Glomerular visceral epithelial cell (primary cell): ENCODE results near the gene GABBR2.
"Not testable (repeated sequence)": the region's sequence is repeated elsewhere in the genome, so short reads cannot be mapped to it uniquely, and the experiment has no call there.

Source experiments
- DNase-seq: peaks from one replicate; pipeline ENCODE4 v3.0.0-alpha.2; 2016; ENCODE audit errors: extremely low spot score

The GABBR2 gene

DNA sequence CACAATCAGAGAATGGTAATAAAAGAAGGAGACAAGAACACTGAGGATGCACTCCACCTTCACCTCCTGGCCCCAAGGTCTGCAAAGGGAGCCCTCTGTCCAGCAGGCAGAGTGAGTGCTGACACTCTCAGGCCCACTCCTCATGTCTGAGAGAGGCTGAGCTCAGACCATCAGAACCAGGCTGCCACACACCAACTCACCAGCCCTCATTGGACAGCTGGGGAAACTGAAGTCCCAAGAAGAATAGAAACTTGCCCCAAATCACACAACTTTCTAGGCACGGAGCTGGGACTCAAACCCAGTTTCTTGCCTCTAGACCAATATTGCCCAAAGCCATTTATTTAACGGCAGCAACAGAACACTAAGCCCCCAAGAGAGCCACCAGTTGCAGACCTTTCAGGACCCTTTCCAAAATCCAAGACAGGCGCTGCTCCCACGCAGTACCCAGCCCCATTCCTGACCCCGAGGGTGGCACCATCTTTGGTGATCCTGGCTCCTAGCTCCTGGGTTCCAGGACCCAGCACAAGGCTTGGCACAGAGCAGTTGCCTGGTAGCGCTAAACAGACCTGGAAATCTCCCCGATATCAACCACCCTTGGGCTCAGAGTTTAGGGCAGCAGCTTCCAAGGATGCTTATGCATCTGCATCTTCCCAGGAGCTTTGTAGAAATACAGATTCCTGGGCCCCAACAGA is 192.4 kb downstream of the GABBR2 start:
- no peak for DNase-seq

DNA sequence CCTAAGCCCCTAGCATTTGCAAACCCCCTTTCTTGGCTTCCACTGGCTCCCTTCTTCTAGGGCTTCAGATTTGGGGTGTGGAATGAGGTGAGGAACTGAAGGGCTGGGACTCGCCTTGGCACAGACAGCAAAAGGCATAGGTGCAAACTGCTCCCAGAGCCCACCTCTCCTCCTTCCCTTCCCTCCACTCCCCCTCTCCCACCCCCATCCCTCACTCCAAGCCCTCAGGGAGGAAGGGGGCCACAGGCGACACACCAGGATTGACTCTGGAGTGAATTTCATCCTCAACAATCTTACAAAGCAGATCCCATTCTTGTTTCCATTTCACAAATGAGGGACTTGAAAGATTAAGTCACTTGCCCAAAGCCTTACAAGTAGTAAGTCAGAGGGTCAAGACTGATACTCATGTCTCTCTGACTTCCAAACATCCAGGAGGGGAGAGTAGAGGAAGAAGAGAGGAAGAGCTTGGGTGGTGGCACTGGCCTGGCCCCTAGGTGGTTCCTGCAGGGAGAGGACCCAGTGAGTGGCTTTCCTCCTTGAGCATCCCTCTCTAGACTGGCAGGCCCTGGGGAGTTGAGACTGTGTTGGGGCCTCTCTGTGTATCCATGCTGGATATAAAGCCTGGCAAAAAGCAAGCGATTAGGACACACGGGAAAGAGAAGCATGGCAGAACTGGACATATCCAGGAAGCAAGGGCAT is 193.1 kb downstream of the GABBR2 start:
- DNase-seq, result no peak

GRCh38 chr9:98514841-98515240 is 193.9 kb downstream of the GABBR2 start:
- no peak for DNase-seq

- not testable (repeated sequence) for DNase-seq
Measured at GRCh38 chr9:98508217-98508919, 200.4 kb downstream of the GABBR2 start.

DNA sequence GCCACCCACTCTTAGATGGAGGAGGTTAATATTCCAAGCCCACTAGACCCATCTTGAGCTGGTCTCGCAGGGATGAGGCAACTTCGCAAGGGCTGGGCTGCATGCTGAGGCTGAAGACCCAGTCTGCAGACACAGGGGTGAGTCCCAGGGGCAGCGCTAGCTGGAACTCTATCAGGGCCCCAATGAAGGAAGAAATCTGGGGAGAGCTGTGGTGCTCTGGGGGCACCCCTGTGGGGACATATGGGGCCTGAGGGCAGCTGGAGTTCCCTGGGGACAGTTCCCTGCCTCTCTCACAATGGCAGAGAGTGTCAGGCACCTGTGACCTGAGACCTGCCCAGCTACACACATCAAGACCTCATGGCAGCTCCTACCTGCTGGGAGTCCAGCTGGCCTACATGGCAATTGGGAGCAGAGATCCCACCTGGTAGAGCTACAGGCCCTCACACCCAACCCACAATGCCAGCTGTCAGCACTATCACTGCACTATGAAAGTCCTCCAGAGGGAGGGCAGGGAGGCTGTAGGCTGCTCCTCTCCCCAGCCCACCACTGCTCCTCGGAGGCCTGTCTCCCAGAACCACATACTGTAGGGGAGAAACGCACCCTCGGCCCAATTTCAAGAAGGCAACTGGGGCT is 202.2 kb downstream of the GABBR2 start:
- DNase-seq, result no peak

- DNase-seq, result no peak
Measured at GRCh38 chr9:98504298-98505282, 204.1 kb downstream of the GABBR2 start.

- DNase-seq, result no peak
Measured at GRCh38 chr9:98503867-98504266, 204.9 kb downstream of the GABBR2 start.

- DNase-seq, result peak; percentile 28
Measured at GRCh38 chr9:98502976-98503325, 205.8 kb downstream of the GABBR2 start.

- no peak for DNase-seq
Measured at GRCh38 chr9:98502311-98502975, 206.3 kb downstream of the GABBR2 start.

- DNase-seq, result no peak
Measured at GRCh38 chr9:98501819-98502218, 206.9 kb downstream of the GABBR2 start.

GRCh38 chr9:98501259-98501658 is 207.5 kb downstream of the GABBR2 start:
- not testable (repeated sequence) for DNase-seq

DNA sequence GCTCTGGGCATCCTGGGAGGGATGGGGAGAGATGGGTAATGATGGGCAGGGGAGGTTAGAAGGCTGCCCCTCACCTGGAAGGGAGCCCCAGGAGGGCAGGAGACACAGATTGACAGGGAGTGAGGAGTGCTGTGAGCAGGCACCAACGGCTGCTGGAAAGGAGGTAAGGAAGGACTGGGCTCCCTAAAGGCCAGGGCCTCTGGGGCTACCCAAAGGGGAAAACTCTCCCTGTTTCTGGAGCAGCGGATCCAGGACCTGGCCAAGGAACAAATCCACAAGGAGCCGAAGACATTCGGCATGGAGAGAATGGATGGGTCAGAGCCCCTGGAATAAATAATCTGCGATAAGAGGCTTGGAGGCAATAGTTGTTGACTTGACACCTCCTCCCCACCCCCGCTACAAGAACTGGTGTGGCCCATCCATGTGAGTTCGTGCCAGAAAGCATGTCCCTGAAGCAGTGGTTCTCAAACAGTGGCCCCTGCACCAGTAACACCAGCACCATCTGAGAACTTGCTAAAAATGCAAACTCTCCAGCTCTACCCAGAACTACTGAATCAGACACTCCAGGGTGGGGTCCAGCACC is 208.3 kb downstream of the GABBR2 start:
- DNase-seq, result no peak

- DNase-seq, result no peak
Measured at GRCh38 chr9:98495530-98495929, 213.2 kb downstream of the GABBR2 start.

GRCh38 chr9:98494852-98495251 is 213.9 kb downstream of the GABBR2 start:
- no peak for DNase-seq

DNA sequence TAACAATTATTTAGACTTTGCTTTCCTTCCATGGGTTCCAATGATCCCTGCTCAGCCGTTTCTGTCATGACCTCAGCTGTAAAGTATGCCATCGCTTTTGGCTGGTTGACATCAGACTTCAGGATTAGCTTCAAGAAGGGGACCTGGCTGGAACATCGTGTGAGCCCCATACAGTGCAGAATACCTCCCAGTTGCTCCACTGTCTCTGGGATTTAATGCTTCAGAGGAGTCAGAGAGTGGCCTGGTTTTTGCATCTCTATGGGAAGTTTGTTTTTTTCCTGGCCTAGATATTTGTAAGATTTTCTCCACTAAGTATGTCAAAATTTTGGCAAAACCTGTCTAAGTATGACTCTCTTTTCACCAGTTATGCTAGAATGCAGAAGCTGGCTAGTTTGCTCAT is 216.9 kb downstream of the GABBR2 start:
- peak; percentile 52 for DNase-seq

DNA sequence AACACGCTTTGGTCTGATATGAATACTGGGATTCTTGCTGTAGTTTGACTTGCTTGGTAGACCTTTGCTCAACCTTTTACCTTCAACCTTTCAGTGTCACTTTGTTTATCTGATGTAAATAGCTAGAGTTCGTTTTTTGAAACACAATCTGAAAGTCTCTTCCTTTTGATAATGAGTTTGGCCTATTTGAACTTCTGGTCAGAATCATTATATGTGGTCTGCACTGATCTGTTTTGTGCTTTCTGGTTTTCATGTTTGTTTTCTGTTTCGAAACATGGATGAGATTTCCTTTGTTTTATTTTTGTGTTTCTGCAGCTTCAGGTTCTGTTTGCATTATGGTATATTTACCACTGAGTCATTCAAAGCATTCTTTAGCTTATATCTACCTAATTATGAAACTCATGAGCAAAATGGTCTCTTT is 217.5 kb downstream of the GABBR2 start:
- DNase-seq, result no peak

DNA sequence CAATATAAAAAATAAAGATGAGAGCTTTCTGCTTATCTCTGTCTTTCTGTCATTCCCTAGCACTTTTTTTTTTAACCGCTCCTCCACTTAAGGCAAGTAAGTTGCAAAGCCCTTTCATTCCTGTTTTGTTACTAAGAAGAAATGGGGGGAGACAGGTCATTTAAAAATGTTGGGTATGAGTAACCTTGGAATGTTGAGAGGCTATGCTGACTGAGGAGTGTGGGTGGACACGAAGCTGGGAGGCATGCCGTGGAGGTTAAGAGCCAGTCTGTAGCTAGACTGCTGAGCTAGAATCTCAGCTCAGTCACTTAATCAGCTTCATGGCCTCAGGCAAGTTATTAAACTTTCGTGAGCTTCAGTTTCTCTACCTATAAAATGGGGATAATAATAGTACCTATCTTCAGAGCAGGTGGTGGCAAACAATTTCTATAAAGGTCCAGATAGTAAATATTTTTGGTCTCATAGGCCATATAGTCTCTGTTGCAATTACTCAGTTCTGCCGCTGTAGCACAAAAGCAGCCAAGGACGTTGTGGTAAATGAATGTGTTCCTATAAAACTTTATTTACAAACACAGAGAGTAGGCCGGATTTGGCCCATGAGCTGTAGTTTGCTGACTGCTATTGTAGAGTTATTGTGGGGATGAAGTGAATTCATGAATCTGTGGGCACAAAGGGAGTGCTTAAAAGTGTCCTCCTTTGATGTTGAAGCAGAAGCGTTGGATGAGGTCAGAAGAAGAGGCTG is 220.0 kb downstream of the GABBR2 start:
- peak; percentile 86 for DNase-seq

GRCh38 chr9:98485706-98486105 is 223.0 kb downstream of the GABBR2 start:
- DNase-seq, result no peak

DNA sequence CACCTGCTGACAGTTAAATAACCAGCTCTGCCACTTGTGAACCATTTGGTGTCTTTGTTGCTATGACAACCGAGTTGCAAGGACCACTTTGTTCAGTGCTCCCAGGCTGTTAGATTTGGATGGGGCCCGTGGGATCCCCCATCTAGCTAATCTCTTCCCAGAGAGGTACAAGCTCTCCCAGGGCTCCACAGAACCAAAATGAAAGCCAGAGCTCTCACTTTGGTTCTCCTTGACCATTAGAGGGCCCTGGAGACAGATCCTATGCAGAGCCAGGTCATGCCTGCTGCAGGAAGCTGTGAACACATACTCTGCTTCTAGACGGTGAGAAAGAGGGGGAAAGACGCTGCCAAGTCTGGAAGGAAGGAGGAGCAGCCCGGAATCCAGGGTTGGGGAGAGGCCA is 224.6 kb downstream of the GABBR2 start:
- DNase-seq, result no peak

DNA sequence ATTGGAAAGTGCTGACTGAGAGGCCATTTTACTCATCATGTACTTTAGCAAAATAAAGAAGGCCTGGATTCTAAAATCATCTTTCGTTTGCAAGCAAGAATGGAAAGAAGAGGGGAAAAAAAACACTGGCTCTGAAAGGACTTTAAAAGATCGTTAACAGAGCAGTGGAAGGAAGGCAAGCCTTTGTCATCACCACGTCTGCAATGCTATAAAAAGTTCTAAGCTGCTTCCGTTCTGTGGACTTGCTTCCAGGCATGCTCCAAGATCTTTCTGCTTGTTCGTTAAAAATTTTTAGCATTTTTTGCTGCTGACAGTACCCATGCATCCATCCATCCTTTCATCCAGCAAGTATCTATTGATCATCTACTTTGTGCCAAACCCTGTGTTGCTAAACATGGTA is 226.5 kb downstream of the GABBR2 start:
- DNase-seq, result no peak
